Measurements from ENCODE around the gene ZNF598. TPM values are rescaled to one million over a fixed set of nuclear protein-coding genes. Genes with fewer than 3 reads are reported as not detected.

Gene ZNF598
- total and polyA plus RNA-seq, 2 of the 13 experiments (the other 11 are each of a cell fraction or from before 2014, with no cell fraction given): 13.5 to 14.2 TPM

GRCh38 chr16:1971796-1972489 is 37.7 kb downstream of the ZNF598 start, which contains the start of gene TBL3 (continued):
- TF ChIP-seq GTF3A (CRISPR knock-in tag; conservative IDR thresholded peaks at IDR 0.05): peak; percentile 82; the same call in 1 of the 2 replicates
- TF ChIP-seq FOXC1 (CRISPR knock-in tag; IDR thresholded peaks at IDR 0.05; ENCODE audit: borderline replicate concordance): peak; percentile 75
- no peak for TF ChIP-seq ZNF891 (CRISPR knock-in tag; IDR thresholded peaks at IDR 0.05)
- no peak for TF ChIP-seq SMC3 (IDR thresholded peaks at IDR 0.05; ENCODE audit: low read length)
- peak; percentile 91 for TF ChIP-seq SALL2 (CRISPR knock-in tag; IDR thresholded peaks at IDR 0.05)
- TF ChIP-seq SIN3B (IDR thresholded peaks at IDR 0.05; ENCODE audit: low read length): peak; percentile 92
- TF ChIP-seq RBFOX2 (IDR thresholded peaks at IDR 0.05; ENCODE audit: low read depth, low read length): peak; percentile 88
- peak; percentile 94 for TF ChIP-seq ZBTB21 (CRISPR knock-in tag; IDR thresholded peaks at IDR 0.05)
- peak; percentile 95 for TF ChIP-seq TGIF2 (CRISPR knock-in tag; IDR thresholded peaks at IDR 0.05)
- no peak; the same call in 1 of the 2 replicates for TF ChIP-seq NFKBIZ (CRISPR knock-in tag; IDR thresholded peaks at IDR 0.05)
- 0 out of 2 replicates have a peak, but pooled peaks have one; percentile 53 for TF ChIP-seq ZNF607 (CRISPR knock-in tag; IDR thresholded peaks at IDR 0.05; ENCODE audit: borderline replicate concordance)
- TF ChIP-seq FOXP4 (CRISPR knock-in tag; IDR thresholded peaks at IDR 0.05): peak; percentile 71
- no peak for TF ChIP-seq SMARCE1 (IDR thresholded peaks at IDR 0.05; ENCODE audit: borderline replicate concordance)
- no peak for TF ChIP-seq NCOA5 (CRISPR knock-in tag; IDR thresholded peaks at IDR 0.05)
- no peak for TF ChIP-seq SNAI1 (CRISPR knock-in tag; IDR thresholded peaks at IDR 0.05; ENCODE audit: borderline replicate concordance)
- no peak for TF ChIP-seq ZKSCAN5 (CRISPR knock-in tag; IDR thresholded peaks at IDR 0.05)
- TF ChIP-seq CBX5 (CRISPR knock-in tag; IDR thresholded peaks at IDR 0.05; ENCODE audit: borderline replicate concordance): peak; percentile 97; the same call in 1 of the 2 replicates
- TF ChIP-seq ZNF503 (CRISPR knock-in tag; IDR thresholded peaks at IDR 0.05): peak; percentile 83; the same call in 1 of the 2 replicates
- no peak for TF ChIP-seq U2AF1 (optimal IDR thresholded peaks at IDR 0.05; ENCODE audit: low read depth, low read length)
- 0 out of 2 replicates have a peak, but pooled peaks have one; percentile 21 for TF ChIP-seq ZNF224 (CRISPR knock-in tag; IDR thresholded peaks at IDR 0.05)
- TF ChIP-seq RAD21 (CRISPR knock-in tag; IDR thresholded peaks at IDR 0.05): peak; percentile 15; the same call in 1 of the 2 replicates
- TF ChIP-seq ZNF772 (CRISPR knock-in tag; IDR thresholded peaks at IDR 0.05): peak; percentile 74; the same call in 1 of the 2 replicates
- TF ChIP-seq HNF1A (IDR thresholded peaks at IDR 0.05; ENCODE audit: low read depth): no peak
- TF ChIP-seq HNF1A (CRISPR knock-in tag; IDR thresholded peaks at IDR 0.05; ENCODE audit: borderline replicate concordance): peak; percentile 77; the same call in 1 of the 2 replicates

All from HepG2 (cell line).